Astrocyte of the spinal cord (primary cell): ENCODE measurements around the gene TMEM171.

Experiments
- DNase-seq: peaks from one replicate; pipeline ENCODE4 v3.0.0; 2011; ENCODE audit warnings: low read depth, low spot score
- H3K4me3 ChIP-seq: 2 replicates; pipeline ENCODE4 v1.5.1; 2011; ENCODE audit warnings: low read depth, mild to moderate bottlenecking, low read length, moderate library complexity
- in situ Hi-C: cut with HindIII; loops from 2 replicates; pipeline ENCODE4 v1.10.0; 2017; ENCODE audit warnings: low sequenced_read_pairs
- TF ChIP-seq, protein P1 (sequence below): IDR thresholded peaks from 2 replicates; pipeline ENCODE4 v1.5.1; 2012; ENCODE audit warnings: low read depth, mild to moderate bottlenecking, low read length, inconsistent platforms

Gene TMEM171

GRCh38 chr5:73180566-73180965 lies 60.2 kb downstream of the TMEM171 start:
- DNase-seq = peak; percentile 28
- TF ChIP-seq, protein P1, sequence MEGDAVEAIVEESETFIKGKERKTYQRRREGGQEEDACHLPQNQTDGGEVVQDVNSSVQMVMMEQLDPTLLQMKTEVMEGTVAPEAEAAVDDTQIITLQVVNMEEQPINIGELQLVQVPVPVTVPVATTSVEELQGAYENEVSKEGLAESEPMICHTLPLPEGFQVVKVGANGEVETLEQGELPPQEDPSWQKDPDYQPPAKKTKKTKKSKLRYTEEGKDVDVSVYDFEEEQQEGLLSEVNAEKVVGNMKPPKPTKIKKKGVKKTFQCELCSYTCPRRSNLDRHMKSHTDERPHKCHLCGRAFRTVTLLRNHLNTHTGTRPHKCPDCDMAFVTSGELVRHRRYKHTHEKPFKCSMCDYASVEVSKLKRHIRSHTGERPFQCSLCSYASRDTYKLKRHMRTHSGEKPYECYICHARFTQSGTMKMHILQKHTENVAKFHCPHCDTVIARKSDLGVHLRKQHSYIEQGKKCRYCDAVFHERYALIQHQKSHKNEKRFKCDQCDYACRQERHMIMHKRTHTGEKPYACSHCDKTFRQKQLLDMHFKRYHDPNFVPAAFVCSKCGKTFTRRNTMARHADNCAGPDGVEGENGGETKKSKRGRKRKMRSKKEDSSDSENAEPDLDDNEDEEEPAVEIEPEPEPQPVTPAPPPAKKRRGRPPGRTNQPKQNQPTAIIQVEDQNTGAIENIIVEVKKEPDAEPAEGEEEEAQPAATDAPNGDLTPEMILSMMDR = no peak

More at GRCh38 chr5:73180566-73180965, 60.2 kb downstream of the TMEM171 start:
- no peak overlapping the region for H3K4me3 ChIP-seq
- in situ Hi-C loops = no loop called here
